Measurements from ENCODE around the gene RAI2.

RAI2 gene

GRCh38 chrX:17779434-17779833, 81.7 kb downstream of the RAI2 start:
- no peak for DNase-seq (ENCODE audit: low read depth)

- DNase-seq (ENCODE audit: low read depth), result no peak
These were observed 82.1 kb downstream of the RAI2 start for GRCh38 chrX:17778997-17779396.

- DNase-seq (ENCODE audit: low read depth), result no peak
These were observed 87.0 kb downstream of the RAI2 start for GRCh38 chrX:17774053-17774452.

GRCh38 chrX:17773221-17773876, 87.7 kb downstream of the RAI2 start:
- no peak for DNase-seq (ENCODE audit: low read depth)

- DNase-seq (ENCODE audit: low read depth), result no peak
These were observed 91.3 kb downstream of the RAI2 start for GRCh38 chrX:17769701-17770269.

GRCh38 chrX:17768997-17769396, 92.1 kb downstream of the RAI2 start:
- no peak for DNase-seq (ENCODE audit: low read depth)

- no peak for DNase-seq (ENCODE audit: low read depth)
These were observed 93.4 kb downstream of the RAI2 start for GRCh38 chrX:17767734-17768133.

- DNase-seq (ENCODE audit: low read depth), result no peak
These were observed 101.1 kb downstream of the RAI2 start for GRCh38 chrX:17759990-17760389.

- DNase-seq (ENCODE audit: low read depth), result no peak
These were observed 102.7 kb downstream of the RAI2 start for GRCh38 chrX:17758382-17758781.

GRCh38 chrX:17750436-17750835, 110.7 kb downstream of the RAI2 start:
- no peak for DNase-seq (ENCODE audit: low read depth)
